K562 (cell line): ENCODE results near the gene ERCC6. TPM values are rescaled to one million over a fixed set of nuclear protein-coding genes. Genes with fewer than 3 reads are reported as not detected.
A peak's percentile ranks its signal among the peaks of the same experiment; 100 is the strongest.

Experiments used
- ATAC-seq: fragments of 200-7000 bp; cut with Tn5 transposase; 3 replicates; pipeline ENCODE4 v1.9.1; 2020; ENCODE audit warnings: moderate library complexity
- BruUV-seq: library from RNA; stranded (reverse); fragments of 400-500 nt; replicated peaks from 2 replicates; lab custom pipeline; 2021; lab: Mats Ljungman, UMichigan
- CTCF ChIA-PET: fragments of 300-600 bp; formaldehyde crosslinking; extraction: SDS; loops from one replicate; lab custom pipeline; 2021; ENCODE audit warnings: low intra/inter-chr PET ratio; lab: Yijun Ruan, JAX
- POLR2A ChIA-PET: fragments of 300-600, 350-650 bp; sonication (Branson Sonifier 250); formaldehyde crosslinking; extraction: SDS; loops from one replicate; lab custom pipeline; 2021; ENCODE audit warnings: antibody characterized with exemption, inconsistent platforms; lab: Yijun Ruan, JAX
- DNase-seq, 4 experiments: peaks; one replicate each; pipeline versions ENCODE4 v3.0.0 to v3.0.0-alpha.2; 2011 to 2018; ENCODE audit warnings: low spot score in 3 of 4, mixed read lengths in 3 of 4; ENCODE audit errors: extremely low read depth in 1 of 4
- FAIRE-seq: peaks from 2 replicates; lab custom pipeline; 2011; peaks lifted over from hg19 to GRCh38; lab: Jason Lieb, UNC
- H2AFZ ChIP-seq: 2 replicates; pipeline ENCODE4 v1.6.0; 2011; ENCODE audit warnings: low read depth, low read length, control low read depth, inconsistent platforms
- H3K27ac ChIP-seq: fragments of 200-600 bp; 3 replicates; pipeline ENCODE4 v1.8.0; 2011; ENCODE audit warnings: low read depth, mild to moderate bottlenecking, control low read depth, inconsistent platforms, low read length, moderate library complexity, mixed read lengths; ENCODE audit errors: extremely low read depth
- H3K27me3 ChIP-seq, 2 experiments: fragments of 300-600 bp in 1 of 2; 2 replicates in 1 of 2; 3 replicates in 1 of 2; pipeline versions ENCODE4 v1.6.0 to v1.8.0; 2011; ENCODE audit warnings: inconsistent platforms in 2 of 2, low read length in 2 of 2, mild to moderate bottlenecking in 1 of 2, mixed read lengths in 1 of 2, moderate library complexity in 1 of 2; ENCODE audit not compliant: control insufficient read depth in 2 of 2, insufficient read depth in 2 of 2
- H3K36me3 ChIP-seq: fragments of 300-600 bp; 3 replicates; pipeline ENCODE4 v1.8.0; 2011; ENCODE audit warnings: mild to moderate bottlenecking, low read length, inconsistent platforms; ENCODE audit not compliant: control insufficient read depth, insufficient read depth
- H3K4me1 ChIP-seq, 2 experiments: fragments of 200-600 bp in 1 of 2; replicated peaks in 1 of 2; 2 replicates in 1 of 2; 3 replicates in 1 of 2; pipeline versions ENCODE4 v1.5.1 to v1.8.0; 2011; ENCODE audit warnings: inconsistent platforms in 2 of 2, low read length in 2 of 2, mild to moderate bottlenecking in 1 of 2, mixed read lengths in 1 of 2, moderate library complexity in 1 of 2; ENCODE audit not compliant: control insufficient read depth in 2 of 2, insufficient read depth in 2 of 2
- H3K4me2 ChIP-seq: 2 replicates; pipeline ENCODE4 v1.6.1; 2011; ENCODE audit warnings: low read length, control low read depth, inconsistent platforms, mixed read lengths; ENCODE audit not compliant: insufficient read depth
- H3K4me3 ChIP-seq: fragments of 200-600 bp; sonication (generic), shearing (Covaris generic); 2 replicates; pipeline ENCODE4 v1.5.1; 2016; ENCODE audit warnings: control low read depth, inconsistent platforms
- H3K79me2 ChIP-seq: fragments of 200-600 bp; 3 replicates; pipeline ENCODE4 v1.8.0; 2011; ENCODE audit warnings: low read length, inconsistent platforms; ENCODE audit not compliant: control insufficient read depth, insufficient read depth
- H3K9ac ChIP-seq, 2 experiments: 2 replicates each; pipeline versions ENCODE4 v1.6.0 to v1.6.1; 2011; ENCODE audit warnings: low read depth in 2 of 2, low read length in 2 of 2, control low read depth in 1 of 2, inconsistent platforms in 1 of 2, mild to moderate bottlenecking in 1 of 2, mixed read lengths in 1 of 2; ENCODE audit not compliant: insufficient read depth in 1 of 2
- H3K9me1 ChIP-seq: one replicate; pipeline ENCODE4 v1.6.0; 2011; ENCODE audit warnings: inconsistent platforms, mild to moderate bottlenecking, low read length, moderate library complexity; ENCODE audit not compliant: control insufficient read depth, insufficient read depth
- H3K9me3 ChIP-seq: replicated peaks from 2 replicates; pipeline ENCODE4 v1.5.1; 2011; ENCODE audit warnings: low read depth, low read length, inconsistent platforms; ENCODE audit not compliant: control insufficient read depth, insufficient read depth
- H4K20me1 ChIP-seq: replicated peaks from 2 replicates; pipeline ENCODE4 v1.6.1; 2011; ENCODE audit warnings: low read length, inconsistent platforms, mixed read lengths; ENCODE audit not compliant: control insufficient read depth, insufficient read depth
- CBX2 ChIP-seq: fragments of 200-600 bp; sonication (generic); IDR thresholded peaks from one replicate; pipeline ENCODE4 v1.6.1; 2012; ENCODE audit warnings: mild to moderate bottlenecking, low read length, inconsistent platforms; ENCODE audit not compliant: insufficient read depth, poor library complexity, severe bottlenecking
- GTF3C2 ChIP-seq: IDR thresholded peaks from 3 replicates; pipeline ENCODE4 v1.6.1; 2011; ENCODE audit warnings: borderline replicate concordance, mild to moderate bottlenecking, moderate library complexity; ENCODE audit not compliant: insufficient read length; ENCODE audit errors: extremely low read depth
- MAX ChIP-seq: sonication (generic); formaldehyde crosslinking; IDR thresholded peaks from 2 replicates; pipeline ENCODE4 v1.9.0; 2022; ENCODE audit warnings: mild to moderate bottlenecking, missing genetic modification reagents
- NEUROD1 ChIP-seq: fragments of 150-350 bp; IDR thresholded peaks from 2 replicates; pipeline ENCODE4 v1.6.1; 2014; ENCODE audit warnings: borderline replicate concordance, low read length, low read depth; ENCODE audit not compliant: partially characterized antibody
- RERE ChIP-seq: sonication (generic); formaldehyde crosslinking; IDR thresholded peaks from 2 replicates; pipeline ENCODE4 v1.8.0; 2023; ENCODE audit warnings: missing genetic modification reagents, mild to moderate bottlenecking, borderline replicate concordance
- SRSF1 ChIP-seq: fragments of 200-400 bp; formaldehyde crosslinking; IDR thresholded peaks from 2 replicates; pipeline ENCODE4 v1.6.1; 2017; ENCODE audit warnings: mild to moderate bottlenecking, low read depth, low read length, moderate library complexity
- THRA ChIP-seq: fragments of 450-650 bp; IDR thresholded peaks from 2 replicates; pipeline ENCODE4 v1.6.1; 2017; ENCODE audit warnings: mild to moderate bottlenecking, moderate library complexity
- TOE1 ChIP-seq, 2 experiments: fragments of 450-650 bp in 1 of 2; sonication (generic) in 1 of 2; formaldehyde crosslinking in 1 of 2; IDR thresholded peaks; 2 replicates each; pipeline versions ENCODE4 v1.7.1 to v1.8.0; 2016 to 2022; ENCODE audit warnings: borderline replicate concordance in 2 of 2, mild to moderate bottlenecking in 2 of 2, antibody characterized with exemption in 1 of 2, inconsistent platforms in 1 of 2, low read depth in 1 of 2, missing genetic modification reagents in 1 of 2, moderate library complexity in 1 of 2
- ZNF507 ChIP-seq: conservative IDR thresholded peaks from 2 replicates; pipeline ENCODE4 v1.6.1; 2017; ENCODE audit warnings: missing genetic modification characterization, missing compliant biosample characterization
- ZNF695 ChIP-seq: fragments of 450-650 bp; formaldehyde crosslinking; IDR thresholded peaks from 2 replicates; pipeline ENCODE4 v1.4.0; 2020; ENCODE audit warnings: mild to moderate bottlenecking, moderate library complexity
- WGBS: fragments of 100-300 bp; shearing (Covaris generic); methylation state at CpG from one replicate; pipeline ENCODE4 v1.1.6; 2016; ENCODE audit warnings: low coverage, mixed read lengths; ENCODE audit not compliant: insufficient coverage; ENCODE audit errors: missing lambda C conversion rate; 5-methylcytosine and 5-hydroxymethylcytosine counted together
- in situ Hi-C: fragments of 300-500 bp; cut with MboI; formaldehyde crosslinking; loops from 4 replicates; pipeline ENCODE4 v1.15.0; 2018; ENCODE audit warnings: inconsistent platforms, mixed read lengths
- intact Hi-C: fragments of 100-400 bp; cut with micrococcal nuclease; formaldehyde crosslinking; loops from 2 replicates; pipeline ENCODE4 v1.14.2; 2022
- polyA plus RNA-seq, 8 experiments: library from polyadenylated mRNA; depleted of rRNA in 4 of 8; stranded (reverse) in 5 of 8; unstranded in 3 of 8; fragments of >200 nt; fragmentation: Nextera tagmentation in 2 of 8; fragmentation: Illumina TruSeq in 1 of 8; extraction: Ambion mirVana in 2 of 8; extraction: Trizol in 1 of 8; gene quantifications; 2 replicates each; pipeline versions ENCODE4 v1.2.1 to v1.2.3, GENCODE V29; 2011 to 2014; ENCODE audit warnings: inconsistent platforms in 1 of 8, missing spikeins in 1 of 8
- total RNA-seq, 7 experiments: library from RNA; depleted of rRNA in 6 of 7; stranded (reverse); fragments of >200 nt in 6 of 7; fragmentation: Illumina TruSeq in 2 of 7; extraction: Trizol in 2 of 7; gene quantifications; 2 replicates each; pipeline versions ENCODE4 v1.2.1 to v1.2.3, GENCODE V29; 2011 to 2021; ENCODE audit warnings: low replicate concordance in 1 of 7

The ERCC6 gene
- total and polyA plus RNA-seq, 9 of the 15 experiments (the other 6 are each of a cell fraction or from before 2014, with no cell fraction given), result 7.8 to 17.7 (median 11.8) TPM

- FAIRE-seq (peak; percentile 52), ATAC-seq (no peak), DNase-seq (no peak)
- Histone ChIP-seq H3K4me2 (no peak overlapping the region), H2AFZ (no peak overlapping the region), H3K27ac (no peak overlapping the region), H3K27me3 (peaks cover 0 to 3% of the 10 kb centered on the region in 2 experiments; a peak in 1 of 5 replicates), H3K79me2 (no peaks in the 10 kb centered on the region), H3K4me1 (no peaks in the 10 kb centered on the region; a peak in 1 of 5 replicates), H3K36me3 (no peaks in the 10 kb centered on the region), H3K9ac (no peak overlapping the region), H3K9me3 (no peaks in the 10 kb centered on the region), H3K9me1 (no peaks in the 10 kb centered on the region), H3K4me3 (no peak overlapping the region), H4K20me1 (no peaks in the 10 kb centered on the region)
- WGBS, result 0% methylated on average over 4 of the region's 4 CpGs
- in situ Hi-C loops, result loop anchor here (25.0 kb wide), 1 partner anchor 649 kb away; no protein-coding TSS in a partner anchor
- intact Hi-C loops, result no loop called here
- no TSS peak for BruUV-seq
- ChIA-PET CTCF (no interaction called here), POLR2A (no interaction called here)
- TF ChIP-seq GTF3C2 (no peak), CBX2 (no peak), TOE1 (IDR thresholded peaks at IDR 0.05; ENCODE audit: borderline replicate concordance) (no peak), TOE1 (CRISPR knock-in tag; IDR thresholded peaks at IDR 0.05; ENCODE audit: borderline replicate concordance, low read depth) (no peak), THRA (no peak), ZNF695 (CRISPR knock-in tag) (no peak), RERE (CRISPR knock-in tag) (no peak), MAX (CRISPR knock-in tag) (no peak), SRSF1 (no peak), NEUROD1 (no peak), ZNF507 (no peak)
Measured at GRCh38 chr10:49587981-49588380, 49.1 kb upstream of the ERCC6 start.
